Neural cell (in vitro differentiated cells): ENCODE results near the gene WDSUB1.

Experiments used
- CTCF ChIP-seq: fragments of 450-650 bp; IDR thresholded peaks from 2 replicates; pipeline ENCODE4 v1.5.1; 2014; ENCODE audit warnings: antibody characterized with exemption, mild to moderate bottlenecking, moderate library complexity; ENCODE audit not compliant: poor library complexity, severe bottlenecking
- EZH2 ChIP-seq: fragments of 200-600, 300-800 bp; shearing (Covaris generic), sonication (generic); IDR thresholded peaks from 2 replicates; pipeline ENCODE4 v1.6.1; 2014; ENCODE audit warnings: antibody characterized with exemption, low read length, borderline replicate concordance, mild to moderate bottlenecking; ENCODE audit not compliant: insufficient read depth, poor library complexity, severe bottlenecking
- POLR2AphosphoS5 ChIP-seq: IDR thresholded peaks from 2 replicates; pipeline ENCODE4 v1.6.1; 2012

GRCh38 chr2:159297042-159297707, 10.7 kb upstream of the WDSUB1 start:
- TF ChIP-seq CTCF, result no peak
- no peak for TF ChIP-seq EZH2
- TF ChIP-seq POLR2AphosphoS5, result no peak
